Stimulated activated CD8-positive, alpha-beta memory T cell treated with anti-CD3 and anti-CD28 coated beads, Interleukin-15, amount 100 ng/mL, for 48 hours (primary cell): Measurements from ENCODE around the gene RTL10.

Source experiments
- DNase-seq, 2 donors: peaks; one replicate each; pipeline ENCODE4 v3.0.0-alpha.2; 2020; ENCODE audit warnings: low read depth in 2 of 2

Gene RTL10

DNA sequence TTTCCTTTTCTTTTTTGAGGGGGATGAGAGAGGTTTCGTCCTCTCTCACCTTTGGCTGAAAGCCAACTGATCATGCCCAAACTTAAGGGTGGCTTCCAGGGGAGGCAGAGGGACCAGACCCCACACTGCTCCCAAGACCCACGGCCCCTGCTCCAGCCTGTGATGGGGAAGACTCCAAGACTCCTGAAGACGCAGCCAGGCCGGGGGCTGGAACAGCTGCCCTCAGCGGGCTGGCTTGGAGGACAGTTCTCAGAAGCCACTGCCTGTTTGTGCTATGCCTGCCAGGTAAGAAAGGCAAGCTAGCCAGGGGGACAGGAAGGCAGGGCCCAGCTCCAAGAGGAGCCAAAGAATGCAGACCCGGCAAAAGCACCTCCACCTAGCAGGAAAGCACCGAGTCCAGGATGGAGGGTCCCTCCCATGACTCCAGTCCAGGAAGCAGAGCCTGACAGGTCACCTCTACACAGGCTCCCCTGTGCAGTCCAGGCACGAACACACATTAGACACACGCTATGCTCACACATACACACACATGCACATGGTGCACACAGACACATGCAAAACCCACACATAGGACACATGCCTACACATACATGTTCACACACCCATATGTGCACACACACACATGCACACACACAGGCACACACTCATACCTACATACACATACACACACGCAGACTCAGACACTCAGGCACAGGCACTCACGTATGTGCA, 31.3 kb downstream of the RTL10 start:
- DNase-seq, result no peak

DNA sequence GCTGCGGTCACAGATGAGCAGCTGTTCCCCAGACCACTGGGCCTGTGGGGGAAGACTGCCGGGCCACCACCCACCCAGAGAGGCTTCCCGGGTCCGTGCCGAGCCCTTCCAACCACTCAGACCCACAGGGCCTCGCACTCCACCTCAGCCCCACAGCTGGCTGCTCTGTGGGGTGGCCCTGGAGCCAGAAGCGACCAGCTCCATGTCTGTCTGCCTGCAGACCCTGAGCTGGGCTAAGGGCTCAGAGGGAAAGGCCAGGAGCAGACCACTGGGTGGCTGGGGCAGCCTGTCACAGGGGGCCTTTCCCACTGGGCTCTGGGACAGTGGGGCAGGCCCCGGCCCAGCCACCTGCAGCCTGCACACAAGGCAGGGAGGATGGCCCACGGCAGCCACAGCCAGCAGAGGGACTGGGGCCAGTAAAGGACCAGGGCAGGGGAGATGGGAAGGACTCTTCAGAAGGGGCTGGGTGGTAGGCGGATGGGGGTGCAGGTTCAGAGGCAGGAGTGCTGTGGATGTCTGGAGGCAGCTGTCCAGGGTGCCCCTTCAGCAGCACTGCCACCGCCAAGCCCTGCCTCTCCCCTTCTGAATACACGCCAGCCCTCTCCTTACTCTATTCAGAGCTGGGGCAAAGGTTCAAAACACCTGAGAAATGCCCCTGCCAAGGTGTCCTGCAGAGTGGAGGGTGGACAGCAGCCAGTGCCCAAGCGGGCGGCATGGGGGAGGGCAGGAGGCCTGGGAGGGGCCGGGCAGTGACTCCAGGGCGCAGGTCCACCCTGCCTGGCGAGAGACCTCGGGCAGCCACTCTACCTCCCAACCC, 32.2 kb downstream of the RTL10 start:
- DNase-seq, result no peak

DNA sequence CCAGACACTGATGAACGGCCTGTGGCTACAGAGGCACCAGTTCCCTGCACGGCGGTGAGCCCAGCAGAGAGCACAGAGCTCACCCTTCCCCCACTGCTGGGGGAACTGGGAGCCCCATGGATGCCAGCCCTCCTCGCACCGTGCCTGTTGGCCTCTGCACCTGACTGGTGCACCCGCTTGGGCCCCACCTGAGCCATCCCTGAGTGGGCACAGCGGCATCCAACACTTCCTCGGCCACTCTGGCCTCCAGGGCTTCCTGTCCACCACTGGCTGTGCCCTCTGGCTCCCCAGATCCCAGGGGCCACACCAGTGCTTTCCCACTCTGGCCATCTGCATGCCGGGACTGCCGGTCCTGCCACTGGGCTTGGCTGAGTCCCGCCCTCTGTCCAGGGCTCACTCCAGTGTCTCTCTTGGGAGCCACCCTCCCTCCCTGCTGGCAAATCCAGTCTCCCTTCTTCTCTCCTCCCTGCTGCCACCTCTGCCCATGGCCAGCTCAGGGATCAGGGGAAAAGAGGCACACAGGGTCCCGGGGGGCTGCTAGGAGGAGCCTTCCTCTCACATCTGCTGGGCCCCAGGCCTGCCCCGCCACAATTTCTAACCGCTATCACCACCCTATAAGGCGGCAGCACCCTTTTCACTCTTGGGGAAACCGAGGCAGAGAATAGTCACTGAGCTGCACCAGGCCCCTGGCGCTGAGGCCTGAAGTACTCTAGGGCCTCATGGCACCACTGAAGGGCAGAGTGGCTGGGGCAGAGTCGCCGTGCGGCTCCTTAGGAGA, 33.0 kb downstream of the RTL10 start:
- DNase-seq, result no peak

DNA sequence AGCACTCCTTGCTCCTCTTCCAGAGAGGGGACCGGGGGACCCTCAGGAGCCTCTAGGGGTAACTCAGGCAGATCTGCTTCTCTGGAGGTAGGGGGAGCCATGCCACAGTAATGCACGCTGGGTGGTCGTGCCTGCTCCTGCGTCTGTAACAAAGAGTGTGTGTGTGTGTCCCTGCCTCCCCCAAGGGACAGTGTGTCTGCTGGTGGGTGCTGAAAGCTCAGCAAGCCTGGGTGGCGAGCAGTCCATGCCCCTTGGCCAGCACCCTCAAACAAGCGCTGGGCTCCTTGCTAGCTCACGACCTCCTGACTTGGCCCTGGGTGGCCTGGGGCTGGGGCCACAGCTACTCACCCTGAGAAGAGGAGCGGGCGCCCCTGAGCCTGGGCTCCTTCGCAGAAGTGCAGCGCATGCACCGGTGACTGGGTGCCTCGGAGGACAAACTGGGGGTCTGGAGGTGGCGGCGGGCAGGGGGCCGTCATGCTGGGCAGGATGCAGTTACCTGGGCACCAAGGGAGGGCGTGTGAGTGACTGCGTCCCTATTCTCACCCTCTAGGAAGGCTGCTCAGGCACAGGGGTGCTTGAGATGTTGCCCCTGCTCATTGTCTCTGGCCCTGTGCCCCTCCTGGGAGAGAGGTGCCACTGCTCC, 33.7 kb downstream of the RTL10 start:
- DNase-seq, result no peak

DNA sequence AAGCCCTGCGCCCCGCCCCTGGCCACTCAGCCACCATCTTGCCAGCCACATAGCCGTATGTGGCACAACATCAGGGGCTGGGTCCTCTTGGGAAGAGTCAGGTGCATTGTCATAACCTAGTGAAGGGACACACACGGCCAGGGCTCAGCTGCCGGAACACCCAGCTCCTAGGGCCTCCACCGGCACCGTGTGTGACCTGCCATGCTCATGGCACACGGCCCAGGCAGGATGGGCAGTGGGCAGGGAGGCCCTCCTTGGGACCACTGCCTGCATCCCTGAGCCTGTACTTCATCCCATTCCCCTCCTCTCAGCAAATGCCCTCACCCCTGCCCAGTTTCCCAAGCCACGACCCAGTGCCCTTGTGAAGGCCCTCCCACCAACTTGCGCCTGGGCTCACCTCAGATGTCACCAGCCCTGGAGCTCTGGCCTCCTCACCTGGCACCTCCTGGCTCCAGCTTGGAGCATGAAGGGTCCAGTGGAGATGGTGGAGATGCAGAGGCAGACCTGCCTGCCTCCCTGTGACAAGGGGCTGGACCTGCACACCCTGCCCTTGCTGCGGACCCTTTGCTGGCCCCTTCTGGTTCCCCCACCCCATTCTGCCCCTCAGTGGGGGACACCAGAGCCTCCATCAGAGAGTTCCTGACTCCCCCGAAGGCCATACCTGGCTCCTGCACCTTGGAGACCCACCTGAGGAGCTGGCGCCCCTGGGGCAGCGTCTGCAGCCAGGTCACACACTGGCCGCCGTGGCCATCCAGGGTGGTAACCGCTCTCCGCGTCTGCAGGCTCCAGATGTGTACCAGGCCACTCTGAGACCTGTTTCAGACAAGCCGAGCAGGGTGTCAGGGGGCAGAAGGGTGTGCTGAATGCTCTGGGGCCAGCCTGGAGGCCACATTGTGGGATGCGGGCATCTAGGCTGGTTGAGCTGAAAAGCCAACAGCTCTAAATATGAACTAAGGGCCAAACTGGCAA, 34.5 kb downstream of the RTL10 start:
- DNase-seq, result no peak

DNA sequence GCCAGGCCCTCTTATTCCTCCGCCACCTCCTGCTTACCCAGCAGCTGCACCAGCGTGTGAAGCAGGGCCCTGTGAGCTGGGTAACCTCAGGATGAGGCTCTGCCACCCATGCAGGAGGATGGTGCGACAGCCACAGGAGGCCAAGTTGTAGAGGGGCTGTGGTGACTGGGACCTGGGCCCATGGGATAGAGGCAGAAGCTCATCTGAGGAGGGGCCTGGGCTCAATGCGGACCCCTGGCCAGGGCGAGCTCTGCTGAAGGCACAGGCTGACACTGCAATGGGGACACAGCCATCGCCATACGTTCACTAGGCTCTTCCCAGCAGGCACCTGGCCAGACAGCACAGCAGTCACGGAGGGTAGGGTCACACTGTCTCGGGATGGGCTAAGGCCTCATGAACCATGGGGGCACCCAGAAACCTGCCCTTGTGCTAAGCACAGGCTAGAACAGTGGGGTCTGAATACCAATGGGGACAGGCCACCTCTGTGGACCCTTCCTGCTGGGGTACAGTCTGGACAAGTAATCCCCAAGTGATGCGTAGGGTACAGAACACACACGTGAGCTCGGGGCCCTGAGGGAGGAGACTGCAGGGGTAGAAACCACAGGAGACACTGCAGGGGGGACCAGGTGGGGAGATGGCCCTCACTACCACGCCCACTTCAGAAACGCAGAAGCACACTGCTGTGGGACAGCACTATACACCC, 35.3 kb downstream of the RTL10 start:
- no peak for DNase-seq

DNA sequence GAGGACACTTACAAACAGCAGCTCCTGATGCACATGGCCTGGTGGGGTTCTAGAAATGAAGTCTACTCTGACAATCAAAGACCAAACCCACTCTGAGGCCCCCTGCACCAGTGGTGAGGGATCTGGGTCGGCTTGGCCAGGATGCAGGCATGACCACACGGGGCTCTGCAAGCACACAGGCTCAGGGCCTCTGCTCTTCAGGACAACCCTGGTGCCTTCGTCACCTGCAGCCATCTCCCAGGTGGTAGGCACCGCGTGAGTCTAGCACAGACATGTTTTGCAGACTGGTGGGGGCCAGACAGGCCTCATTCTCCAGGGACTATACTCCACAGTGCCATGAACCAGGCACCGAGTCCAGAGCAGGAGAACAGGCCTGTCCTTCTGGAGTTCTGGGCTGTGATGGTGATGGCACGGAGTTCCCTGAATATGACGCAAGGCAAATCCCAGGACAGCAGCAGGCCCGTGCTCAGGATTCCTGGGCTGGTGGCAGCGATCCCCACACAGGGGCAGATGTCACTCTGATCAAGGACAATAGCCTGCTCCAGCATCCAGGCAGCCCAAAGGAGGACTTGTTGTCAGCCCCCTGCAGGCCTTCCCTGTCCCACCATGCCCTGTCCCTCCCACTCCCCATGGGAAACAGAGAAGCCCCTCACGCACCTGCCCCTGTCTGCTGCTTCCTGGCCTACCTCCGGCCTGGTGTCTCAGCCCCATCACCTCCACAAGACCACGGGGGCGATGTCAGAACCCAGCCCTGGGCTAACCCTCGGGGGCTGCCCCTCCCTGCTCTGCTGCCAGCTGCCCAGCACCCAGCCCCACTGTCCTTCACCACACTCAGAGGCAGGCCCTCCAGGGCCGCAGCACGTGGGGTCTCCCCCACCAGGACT, 36.1 kb downstream of the RTL10 start:
- DNase-seq, result no peak

DNA sequence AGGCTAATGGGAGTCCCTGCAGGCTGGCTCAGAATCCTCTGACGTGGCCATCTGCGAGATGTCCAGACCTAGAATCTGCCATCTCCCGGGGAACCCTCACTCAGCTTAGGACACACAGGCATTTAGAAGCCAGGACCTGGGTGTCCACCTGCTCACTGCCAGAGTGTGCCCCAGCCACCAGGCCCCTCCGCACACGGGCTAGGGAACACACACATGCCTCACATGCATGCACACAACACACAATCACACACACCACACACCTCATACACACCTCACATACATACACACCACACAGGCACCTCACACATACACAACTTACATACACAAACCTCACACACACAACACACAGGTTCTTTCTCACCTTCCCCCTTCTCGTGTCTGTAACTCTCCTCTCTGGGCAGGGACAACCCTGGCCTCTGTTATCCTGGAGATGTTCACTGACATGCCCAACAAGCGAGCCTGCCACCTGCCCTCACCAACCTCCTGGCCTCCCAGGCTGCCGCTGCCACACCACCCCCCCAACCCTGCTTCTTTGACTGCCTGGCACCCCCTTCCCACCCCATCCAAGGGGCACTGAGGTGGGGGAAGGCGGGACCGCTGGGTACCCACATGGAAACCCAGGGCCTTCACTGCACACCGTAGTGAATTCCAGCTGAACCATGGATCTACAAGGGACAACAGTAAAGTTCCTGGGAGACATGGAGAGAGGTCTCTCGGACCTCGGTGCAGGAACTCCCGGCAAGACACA, 38.1 kb downstream of the RTL10 start:
- no peak for DNase-seq

DNA sequence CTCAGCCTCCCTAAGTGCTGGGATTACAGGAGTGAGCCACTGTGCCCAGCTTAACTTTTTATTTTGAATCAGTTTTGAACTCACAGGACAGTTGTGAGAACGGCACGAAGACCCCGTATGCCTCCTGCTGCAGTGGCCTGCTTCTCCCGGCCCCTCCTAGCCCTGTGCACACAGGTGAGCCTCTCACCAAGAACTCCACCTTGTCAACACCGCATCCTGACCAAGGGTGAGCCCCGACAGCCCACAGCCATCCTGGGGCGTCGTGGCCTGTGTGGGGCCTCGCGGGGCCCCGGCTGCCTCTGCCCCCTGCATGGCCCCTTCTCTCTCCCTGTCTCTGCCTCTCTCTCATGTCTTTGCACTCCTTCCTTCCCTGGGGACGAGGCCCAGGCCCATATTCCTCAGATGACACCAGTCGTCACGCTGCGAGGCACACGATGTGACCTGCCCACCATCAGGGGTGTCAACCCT, 38.8 kb downstream of the RTL10 start:
- DNase-seq, result no peak

DNA sequence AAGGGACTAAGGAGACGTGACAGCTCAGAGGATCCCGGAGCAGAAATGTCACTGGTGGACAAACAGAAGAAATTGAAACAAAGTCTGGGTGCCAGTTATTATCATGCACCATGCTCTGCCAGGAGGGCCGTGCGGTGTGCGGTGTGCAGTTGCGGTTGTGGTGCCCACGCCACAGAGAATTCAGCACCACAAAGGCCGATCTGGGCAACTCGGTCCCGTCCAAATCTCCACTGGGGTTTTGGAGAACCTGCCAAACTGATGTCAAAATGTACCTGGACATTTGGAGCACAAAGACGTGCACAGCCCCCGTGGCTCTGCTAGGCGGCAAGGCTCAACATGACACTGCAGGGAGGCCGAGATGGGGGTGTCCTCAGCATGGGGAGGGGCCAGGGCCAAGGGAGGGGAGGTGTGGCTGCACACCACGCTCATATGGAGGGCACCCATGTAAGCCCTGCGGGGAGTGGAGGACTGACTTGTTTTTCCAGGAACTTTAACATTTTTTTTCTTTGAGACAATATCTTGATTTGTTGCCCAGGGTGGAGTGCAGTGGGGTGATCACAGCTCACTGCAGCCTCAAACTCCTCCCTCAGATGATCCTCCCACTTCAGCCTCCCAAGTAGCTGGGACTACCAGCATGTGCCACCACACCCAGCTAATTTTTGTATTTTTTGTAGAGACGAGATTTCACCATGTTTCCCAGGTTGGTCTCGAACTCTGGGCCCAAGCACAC, 39.4 kb downstream of the RTL10 start:
- DNase-seq, result no peak

DNA sequence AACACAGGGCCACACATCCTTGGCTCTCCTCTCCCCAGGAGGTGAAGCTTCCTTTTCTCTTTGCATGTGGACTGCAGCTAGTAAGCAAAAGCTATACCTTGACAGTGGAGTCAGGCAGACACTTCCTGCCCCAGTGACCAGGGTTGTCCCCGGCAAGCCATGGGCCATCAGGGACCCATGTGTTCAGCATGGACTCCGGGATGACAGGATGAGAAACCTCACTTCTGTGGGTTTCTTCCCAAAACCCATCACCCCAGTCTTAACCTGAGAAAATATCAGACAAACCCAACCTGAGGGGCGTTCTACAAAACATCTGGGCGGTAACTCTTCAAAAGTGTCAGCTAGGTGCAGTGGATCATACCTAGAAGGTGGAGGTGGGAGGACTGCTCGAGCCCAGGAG, 40.2 kb downstream of the RTL10 start:
- no peak for DNase-seq

DNA sequence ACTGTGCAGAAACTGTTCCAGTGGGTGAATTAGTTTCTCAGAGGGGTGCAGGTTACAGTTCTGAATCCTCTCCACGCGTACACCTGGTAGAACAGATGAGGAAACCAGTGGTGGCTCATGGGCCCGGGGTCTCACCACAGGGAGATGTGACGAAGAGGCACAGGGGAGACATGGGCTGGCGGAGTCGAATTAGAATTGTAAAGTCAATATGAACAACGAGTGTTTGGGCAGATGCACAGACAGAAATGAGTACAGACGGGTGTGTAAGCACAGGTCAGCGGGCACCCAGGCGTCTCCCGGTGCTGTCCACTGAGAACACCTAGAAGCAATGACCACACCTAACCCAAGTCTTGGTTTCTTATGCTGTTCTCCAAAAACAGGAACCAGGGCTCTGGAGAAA, 41.8 kb downstream of the RTL10 start:
- DNase-seq, result no peak

DNA sequence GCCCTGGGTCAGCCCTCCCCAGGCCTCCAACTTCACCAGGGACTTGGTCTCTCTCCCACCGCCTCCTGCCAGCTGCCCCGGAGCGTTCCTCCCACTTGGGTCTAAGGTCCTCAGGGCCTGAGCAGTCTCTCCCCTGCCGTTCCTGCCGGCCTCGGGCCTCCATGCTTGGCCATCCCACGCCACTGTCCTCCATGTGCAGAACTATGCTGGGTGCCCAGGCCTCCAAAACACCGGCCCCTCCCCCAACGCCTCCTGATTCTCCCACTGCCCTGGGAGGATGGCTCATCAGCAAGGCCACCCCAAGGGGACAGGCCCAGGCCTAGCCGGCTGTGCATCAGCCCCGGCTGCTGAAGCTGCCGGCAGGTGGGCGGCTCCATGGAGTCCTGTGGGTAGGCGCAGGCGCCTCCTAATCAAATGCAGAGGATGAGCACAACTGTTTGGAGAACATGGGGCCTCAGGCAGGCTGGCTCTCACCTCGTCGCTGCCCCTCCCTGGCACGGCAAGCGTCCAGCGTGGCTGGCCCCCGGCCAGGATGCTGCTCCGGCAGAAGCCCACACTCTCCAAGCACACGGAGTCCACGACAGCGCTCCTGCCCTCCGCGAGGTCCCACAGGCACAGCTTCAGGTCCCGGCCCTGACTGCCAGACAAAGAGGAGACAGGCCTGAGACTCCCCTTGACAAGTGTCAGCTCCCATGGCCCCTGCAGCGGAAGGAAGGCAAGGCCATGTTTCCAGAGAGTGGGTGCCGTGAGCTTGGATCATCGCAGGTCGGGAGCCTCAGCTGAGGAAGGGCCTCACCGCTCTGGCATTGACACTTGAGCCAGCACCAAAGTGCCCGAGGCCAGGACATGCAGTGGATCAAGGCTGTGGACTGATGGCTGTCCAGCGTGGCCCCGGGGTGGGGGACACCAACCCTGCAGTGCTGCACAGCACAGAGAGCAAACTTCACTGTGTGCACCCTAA, 42.6 kb downstream of the RTL10 start:
- DNase-seq, result no peak

DNA sequence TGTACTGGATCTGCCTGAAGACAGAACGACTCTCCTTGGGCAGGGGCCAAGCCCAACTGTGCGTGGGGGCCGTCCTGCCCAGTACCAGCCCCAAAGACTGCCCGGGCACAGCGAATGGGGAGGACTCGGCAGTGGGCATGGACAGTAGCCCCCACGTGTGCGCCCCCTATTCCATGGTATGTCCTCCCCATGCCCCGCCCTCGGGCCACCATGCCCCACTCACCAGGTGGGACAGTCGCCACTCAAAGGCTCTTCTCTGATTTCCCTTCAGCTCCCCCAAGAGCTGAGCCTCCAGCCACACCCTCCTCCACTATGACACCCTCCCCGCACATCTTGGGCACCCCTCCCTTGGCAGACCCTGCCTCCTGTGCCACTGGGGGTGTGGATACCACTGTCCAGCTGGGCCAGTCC, 43.5 kb downstream of the RTL10 start:
- no peak for DNase-seq

DNA sequence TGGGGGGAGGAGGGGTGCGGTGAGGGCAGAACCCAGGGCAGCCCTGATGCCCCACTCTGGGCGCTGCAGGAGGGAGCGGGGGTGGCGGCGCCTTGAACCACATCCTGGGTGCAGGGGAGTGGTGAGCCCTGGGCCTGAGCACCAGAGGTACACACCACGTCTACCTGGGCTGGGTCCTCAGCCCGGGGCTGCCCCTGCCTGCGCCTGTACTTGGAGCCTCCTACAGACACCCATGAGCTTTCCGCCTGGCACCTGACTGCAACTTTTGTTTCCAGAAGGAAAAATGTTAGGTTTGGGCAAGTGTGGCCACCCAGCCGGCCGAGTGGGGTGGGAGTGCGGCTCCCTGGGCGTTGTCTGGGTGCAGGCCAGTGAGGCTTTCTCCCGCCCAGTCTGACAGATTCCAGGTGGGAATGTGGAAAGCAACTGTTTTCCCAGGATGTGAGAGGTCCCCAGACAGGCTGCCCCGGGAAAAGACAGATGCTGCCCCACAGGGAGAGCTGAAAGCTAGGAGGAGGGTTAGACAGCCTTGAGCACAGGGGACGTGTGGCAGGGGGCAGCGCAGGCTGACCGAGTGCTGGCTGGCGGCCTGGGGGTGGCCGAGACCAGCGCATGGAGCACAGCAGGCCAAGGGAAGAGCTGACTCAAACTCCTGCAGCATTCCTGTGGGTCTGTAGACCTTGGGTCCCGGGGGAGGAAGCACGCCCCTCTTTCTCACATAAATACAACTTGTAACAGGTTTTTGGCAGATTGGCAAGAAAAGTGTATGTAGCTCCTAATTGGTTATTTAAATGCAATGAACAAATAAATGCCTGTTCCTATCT, 44.1 kb downstream of the RTL10 start:
- no peak for DNase-seq

DNA sequence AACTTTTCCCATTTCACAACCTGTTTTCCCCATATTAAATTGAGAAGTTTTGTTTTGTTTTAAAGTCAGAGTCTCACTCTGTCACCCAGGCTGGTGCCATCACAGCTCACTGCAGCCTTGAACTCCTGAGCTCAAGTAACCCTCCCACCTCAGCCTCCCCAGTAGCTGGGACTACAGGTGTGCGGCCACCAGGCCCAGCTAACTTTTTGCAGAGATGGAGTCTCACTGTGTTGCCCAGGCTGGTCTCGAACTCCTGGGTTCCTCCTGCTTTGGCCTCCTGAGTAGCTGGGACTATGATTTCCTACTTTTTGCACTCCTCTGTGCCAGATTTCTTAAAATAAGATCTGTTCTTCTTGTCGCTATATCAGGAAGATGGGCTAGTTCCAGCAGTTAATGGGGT, 44.9 kb downstream of the RTL10 start:
- no peak for DNase-seq
